GM23338 (cell line): ENCODE measurements around the gene CNPY2. TPM values are rescaled to one million over a fixed set of nuclear protein-coding genes. Genes with fewer than 3 reads are reported as not detected.
"Not testable (repeated sequence)": the region's sequence is repeated elsewhere in the genome, so short reads cannot be mapped to it uniquely, and the experiment has no call there.

Experiments used
- ATAC-seq: fragments of 200-7000 bp; cut with Tn5 transposase; 3 replicates; pipeline ENCODE4 v1.9.1; 2020
- DNase-seq: peaks from one replicate; pipeline ENCODE4 v3.0.0-alpha.2; 2015; ENCODE audit warnings: low spot score
- H2AFZ ChIP-seq: fragments of 200-600 bp; sonication (generic); 2 replicates; pipeline ENCODE4 v1.8.0; 2016; ENCODE audit warnings: antibody characterized with exemption, mild to moderate bottlenecking, moderate library complexity
- H3F3A ChIP-seq: fragments of 200-600 bp; sonication (generic); replicated peaks from 2 replicates; pipeline ENCODE4 v1.8.0; 2017; ENCODE audit warnings: antibody characterized with exemption, mixed run types, low read depth
- H3K27ac ChIP-seq: fragments of 200-600 bp; sonication (generic); 2 replicates; pipeline ENCODE4 v1.6.1; 2016; ENCODE audit warnings: low read depth
- H3K27me3 ChIP-seq: fragments of 200-600 bp; sonication (generic); 2 replicates; pipeline ENCODE4 v1.8.0; 2016; ENCODE audit warnings: mild to moderate bottlenecking, mixed run types, moderate library complexity; ENCODE audit not compliant: insufficient read depth
- H3K36me3 ChIP-seq: fragments of 200-600 bp; sonication (generic); 2 replicates; pipeline ENCODE4 v1.8.0; 2016; ENCODE audit warnings: mild to moderate bottlenecking; ENCODE audit not compliant: insufficient read depth
- H3K4me1 ChIP-seq: fragments of 200-600 bp; sonication (generic); 2 replicates; pipeline ENCODE4 v1.8.0; 2016; ENCODE audit warnings: mild to moderate bottlenecking, moderate library complexity; ENCODE audit not compliant: insufficient read depth
- H3K4me2 ChIP-seq: fragments of 200-600 bp; sonication (generic); 2 replicates; pipeline ENCODE4 v1.7.1; 2017; ENCODE audit warnings: mixed run types
- H3K4me3 ChIP-seq: fragments of 200-600 bp; sonication (generic); 2 replicates; pipeline ENCODE4 v1.6.1; 2016; ENCODE audit warnings: mixed run types
- H3K79me2 ChIP-seq: fragments of 200-600 bp; sonication (generic); replicated peaks from 2 replicates; pipeline ENCODE4 v1.8.0; 2017; ENCODE audit warnings: mild to moderate bottlenecking; ENCODE audit not compliant: insufficient read depth
- H3K9me2 ChIP-seq: fragments of 200-600 bp; sonication (generic); 2 replicates; pipeline ENCODE4 v1.8.0; 2017; ENCODE audit not compliant: insufficient read depth
- H4K20me1 ChIP-seq: fragments of 200-600 bp; sonication (generic); replicated peaks from 2 replicates; pipeline ENCODE4 v1.8.0; 2017; ENCODE audit warnings: mild to moderate bottlenecking; ENCODE audit not compliant: insufficient read depth
- H3K27ac Mint-ChIP-seq: 2 replicates; pipeline ENCODE4 v1.8.0; 2020; ENCODE audit warnings: inconsistent platforms, mild to moderate bottlenecking, moderate library complexity, mixed read lengths
- H3K27me3 Mint-ChIP-seq: 3 replicates; pipeline ENCODE4 v1.8.0; 2022; ENCODE audit warnings: low read depth, mild to moderate bottlenecking, moderate library complexity, mixed read lengths, inconsistent platforms; ENCODE audit not compliant: insufficient read depth, poor library complexity
- H3K36me3 Mint-ChIP-seq: 3 replicates; pipeline ENCODE4 v1.8.0; 2021; ENCODE audit warnings: low read depth, mild to moderate bottlenecking, inconsistent platforms, moderate library complexity, mixed read lengths
- H3K4me1 Mint-ChIP-seq: 3 replicates; pipeline ENCODE4 v1.8.0; 2020; ENCODE audit warnings: mild to moderate bottlenecking, inconsistent platforms, mixed read lengths
- H3K4me3 Mint-ChIP-seq: 3 replicates; pipeline ENCODE4 v1.8.0; 2021; ENCODE audit warnings: moderate library complexity, mild to moderate bottlenecking, inconsistent platforms, mixed read lengths
- H3K9me3 Mint-ChIP-seq: 3 replicates; pipeline ENCODE4 v1.8.0; 2020; ENCODE audit warnings: moderate library complexity, mild to moderate bottlenecking, inconsistent platforms, mixed read lengths
- CREB1 ChIP-seq: fragments of 250-450 bp; sonication (Bioruptor Pico); IDR thresholded peaks from 2 replicates; pipeline ENCODE4 v1.5.0; 2020; ENCODE audit warnings: low read depth, mild to moderate bottlenecking, moderate library complexity
- CTCF ChIP-seq, 2 experiments: fragments of 200-600 bp in 1 of 2; sonication (generic) in 1 of 2; conservative IDR thresholded peaks; 2 replicates each; pipeline versions ENCODE4 v1.5.1 to v1.6.1; 2016 to 2017; ENCODE audit warnings: antibody characterized with exemption in 2 of 2, low read depth in 2 of 2, mild to moderate bottlenecking in 2 of 2, moderate library complexity in 1 of 2
- EZH2 ChIP-seq: fragments of 200-600 bp; sonication (generic); IDR thresholded peaks from one replicate; pipeline ENCODE4 v1.8.0; 2017; ENCODE audit warnings: antibody characterized with exemption, mild to moderate bottlenecking, low read depth; ENCODE audit not compliant: unreplicated experiment
- EZH2phosphoT487 ChIP-seq: fragments of 200-600 bp; sonication (generic); IDR thresholded peaks from one replicate; pipeline ENCODE4 v1.8.1; 2018; ENCODE audit warnings: antibody characterized with exemption; ENCODE audit not compliant: unreplicated experiment
- JUNB ChIP-seq: IDR thresholded peaks from one replicate; pipeline ENCODE4 v1.6.1; 2016; ENCODE audit warnings: antibody characterized with exemption; ENCODE audit not compliant: unreplicated experiment
- NANOG ChIP-seq: IDR thresholded peaks from 2 replicates; pipeline ENCODE4 v1.6.1; 2016; ENCODE audit warnings: antibody characterized with exemption, borderline replicate concordance
- STAT1 ChIP-seq: IDR thresholded peaks from one replicate; pipeline ENCODE4 v1.6.1; 2016; ENCODE audit warnings: antibody characterized with exemption; ENCODE audit not compliant: unreplicated experiment
- ZNF114 ChIP-seq: fragments of 250-450 bp; sonication (Bioruptor Pico); IDR thresholded peaks from 2 replicates; pipeline ENCODE4 v1.5.0; 2020; ENCODE audit warnings: mild to moderate bottlenecking, moderate library complexity
- ZNF331 ChIP-seq: fragments of 250-450 bp; sonication (Bioruptor Pico); IDR thresholded peaks from 2 replicates; pipeline ENCODE4 v1.5.0; 2020; ENCODE audit warnings: low read depth, mild to moderate bottlenecking, moderate library complexity
- polyA plus RNA-seq: library from polyadenylated mRNA; unstranded; fragments of >200 nt; fragmentation: Nextera tagmentation; extraction: Ambion mirVana; gene quantifications from 2 replicates; pipeline ENCODE4 v1.2.1, GENCODE V29; 2016
- total RNA-seq: library from RNA; depleted of rRNA; stranded (reverse); fragments of >200 nt; shearing (Covaris generic); gene quantifications from 2 replicates; pipeline ENCODE4 v1.2.3, GENCODE V29; 2014
- TF ChIP-seq, protein P1 (sequence below): IDR thresholded peaks from one replicate; pipeline ENCODE4 v1.6.1; 2018; ENCODE audit warnings: antibody characterized with exemption; ENCODE audit not compliant: unreplicated experiment

Gene CNPY2
- total and polyA plus RNA-seq, 2 experiments from 2014 or later = 119 to 316 TPM

- H3F3A ChIP-seq = peaks cover 19% of the 10 kb centered on the region
- not testable (repeated sequence) for H3K4me3 Mint-ChIP-seq, H3K36me3 ChIP-seq, H3K79me2 ChIP-seq, ATAC-seq, H3K9me2 ChIP-seq, H3K36me3 Mint-ChIP-seq, H3K27me3 ChIP-seq, H3K4me3 ChIP-seq, H3K4me2 ChIP-seq, DNase-seq, H3K27ac Mint-ChIP-seq, H3K27ac ChIP-seq, H4K20me1 ChIP-seq, H3K9me3 Mint-ChIP-seq, H2AFZ ChIP-seq
- Mint-ChIP-seq H3K4me1 (peaks cover 13% of the 10 kb centered on the region), H3K27me3 (peaks cover 31% of the 10 kb centered on the region)
- H3K4me1 ChIP-seq = peaks cover 11% of the 10 kb centered on the region
- TF ChIP-seq CTCF (conservative IDR thresholded peaks at IDR 0.05; ENCODE audit: low read depth in 2 of 2) = peak; percentile 45 to 62
Measured at GRCh38 chr12:56262955-56263354, 52.8 kb downstream of the CNPY2 start.

- no peaks in the 10 kb centered on the region for H3K9me2 ChIP-seq
- H3K4me2 ChIP-seq = no peak overlapping the region
- TF ChIP-seq, protein P1, sequence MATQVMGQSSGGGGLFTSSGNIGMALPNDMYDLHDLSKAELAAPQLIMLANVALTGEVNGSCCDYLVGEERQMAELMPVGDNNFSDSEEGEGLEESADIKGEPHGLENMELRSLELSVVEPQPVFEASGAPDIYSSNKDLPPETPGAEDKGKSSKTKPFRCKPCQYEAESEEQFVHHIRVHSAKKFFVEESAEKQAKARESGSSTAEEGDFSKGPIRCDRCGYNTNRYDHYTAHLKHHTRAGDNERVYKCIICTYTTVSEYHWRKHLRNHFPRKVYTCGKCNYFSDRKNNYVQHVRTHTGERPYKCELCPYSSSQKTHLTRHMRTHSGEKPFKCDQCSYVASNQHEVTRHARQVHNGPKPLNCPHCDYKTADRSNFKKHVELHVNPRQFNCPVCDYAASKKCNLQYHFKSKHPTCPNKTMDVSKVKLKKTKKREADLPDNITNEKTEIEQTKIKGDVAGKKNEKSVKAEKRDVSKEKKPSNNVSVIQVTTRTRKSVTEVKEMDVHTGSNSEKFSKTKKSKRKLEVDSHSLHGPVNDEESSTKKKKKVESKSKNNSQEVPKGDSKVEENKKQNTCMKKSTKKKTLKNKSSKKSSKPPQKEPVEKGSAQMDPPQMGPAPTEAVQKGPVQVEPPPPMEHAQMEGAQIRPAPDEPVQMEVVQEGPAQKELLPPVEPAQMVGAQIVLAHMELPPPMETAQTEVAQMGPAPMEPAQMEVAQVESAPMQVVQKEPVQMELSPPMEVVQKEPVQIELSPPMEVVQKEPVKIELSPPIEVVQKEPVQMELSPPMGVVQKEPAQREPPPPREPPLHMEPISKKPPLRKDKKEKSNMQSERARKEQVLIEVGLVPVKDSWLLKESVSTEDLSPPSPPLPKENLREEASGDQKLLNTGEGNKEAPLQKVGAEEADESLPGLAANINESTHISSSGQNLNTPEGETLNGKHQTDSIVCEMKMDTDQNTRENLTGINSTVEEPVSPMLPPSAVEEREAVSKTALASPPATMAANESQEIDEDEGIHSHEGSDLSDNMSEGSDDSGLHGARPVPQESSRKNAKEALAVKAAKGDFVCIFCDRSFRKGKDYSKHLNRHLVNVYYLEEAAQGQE = no peak
- no peak for TF ChIP-seq ZNF114 (CRISPR knock-in tag)
- TF ChIP-seq STAT1 = no peak
- no peak for TF ChIP-seq NANOG
- no peak for TF ChIP-seq EZH2
- no peak for TF ChIP-seq JUNB
- TF ChIP-seq EZH2phosphoT487 = no peak
- TF ChIP-seq CTCF (conservative IDR thresholded peaks at IDR 0.05; ENCODE audit: low read depth in 2 of 2) = no peak
- no peak for TF ChIP-seq CREB1 (CRISPR knock-in tag)
- TF ChIP-seq ZNF331 (CRISPR knock-in tag) = no peak
Measured at GRCh38 chr12:56261503-56262232, 54.1 kb downstream of the CNPY2 start.

More at GRCh38 chr12:56261503-56262232, 54.1 kb downstream of the CNPY2 start:
- Histone ChIP-seq H3K27me3 (no peaks in the 10 kb centered on the region), H4K20me1 (peaks cover 3% of the 10 kb centered on the region), H3K4me3 (no peak overlapping the region), H3K27ac (no peak overlapping the region), H3F3A (peaks cover 21% of the 10 kb centered on the region), H3K4me1 (peaks cover 16% of the 10 kb centered on the region), H2AFZ (no peak overlapping the region), H3K79me2 (peaks cover 10% of the 10 kb centered on the region; the same call in 1 of the 2 replicates), H3K36me3 (0 out of 2 replicates have a peak, but pooled peaks cover 3% of the 10 kb centered on the region)
- H3K27me3 Mint-ChIP-seq = peaks cover 30% of the 10 kb centered on the region
- H3K36me3 Mint-ChIP-seq = 0 out of 3 replicates have a peak, but pooled peaks cover 2% of the 10 kb centered on the region
- no peak for ATAC-seq
- H3K4me1 Mint-ChIP-seq = peaks cover 15% of the 10 kb centered on the region
- H3K4me3 Mint-ChIP-seq = no peak overlapping the region
- no peaks in the 10 kb centered on the region; the same call in 1 of the 3 replicates for H3K9me3 Mint-ChIP-seq
- H3K27ac Mint-ChIP-seq = no peak overlapping the region
- DNase-seq = no peak
